ENCODE measurements around the gene FHAD1. TPM values are rescaled to one million over a fixed set of nuclear protein-coding genes. Genes with fewer than 3 reads are reported as not detected.

Gene FHAD1
- total RNA-seq, 1 experiment from 2014 or later: 2.0 TPM

GRCh38 chr1:15205586-15206346 is 41.3 kb upstream of the FHAD1 start:
- Histone ChIP-seq H3K27me3 (replicated peaks; ENCODE audit: insufficient read depth, low read depth, low read length, poor library complexity) (no peaks in the 10 kb centered on the region), H3K9me3 (ENCODE audit: low read depth, low read length, poor library complexity, severe bottlenecking) (no peaks in the 10 kb centered on the region), H3K4me3 (ENCODE audit: low read depth, low read length, poor library complexity, severe bottlenecking) (no peak overlapping the region), H3K4me1 (ENCODE audit: insufficient read depth, low read length, poor library complexity, severe bottlenecking) (peaks cover 1% of the 10 kb centered on the region), H3K27ac (ENCODE audit: low read depth, low read length, poor library complexity, severe bottlenecking) (no peak overlapping the region), H3K36me3 (ENCODE audit: insufficient read depth, low read length, poor library complexity, severe bottlenecking) (no peaks in the 10 kb centered on the region)
- POLR2A ChIA-PET (ENCODE audit: low non-redundant PET): no interaction called here
- BruUV-seq (replicated peaks): no TSS peak
- CTCF ChIA-PET: no interaction called here
- DNase-seq (ENCODE audit: low spot score): no peak
- TF ChIP-seq EZH2 (IDR thresholded peaks at IDR 0.05; ENCODE audit: borderline replicate concordance, low read depth, low read length, poor library complexity, severe bottlenecking): no peak
- TF ChIP-seq CTCF (conservative IDR thresholded peaks at IDR 0.05; ENCODE audit: low read depth, low read length): no peak
- intact Hi-C loops (cut with micrococcal nuclease; ENCODE audit: unreplicated experiment): no loop called here

- no peak for TF ChIP-seq EZH2 (IDR thresholded peaks at IDR 0.05; ENCODE audit: borderline replicate concordance, low read depth, low read length, poor library complexity, severe bottlenecking)
- no peak for TF ChIP-seq CTCF (conservative IDR thresholded peaks at IDR 0.05; ENCODE audit: low read depth, low read length)
- ChIA-PET POLR2A (ENCODE audit: low non-redundant PET) (no interaction called here), CTCF (no interaction called here)
- H3K36me3 ChIP-seq (ENCODE audit: insufficient read depth, low read length, poor library complexity, severe bottlenecking): no peaks in the 10 kb centered on the region
- no peak overlapping the region for H3K4me3 ChIP-seq (ENCODE audit: low read depth, low read length, poor library complexity, severe bottlenecking)
- no TSS peak for BruUV-seq (replicated peaks)
- no peaks in the 10 kb centered on the region for H3K4me1 ChIP-seq (ENCODE audit: insufficient read depth, low read length, poor library complexity, severe bottlenecking)
- intact Hi-C loops (cut with micrococcal nuclease; ENCODE audit: unreplicated experiment): no loop called here
- no peak for DNase-seq (ENCODE audit: low spot score)
- H3K27ac ChIP-seq (ENCODE audit: low read depth, low read length, poor library complexity, severe bottlenecking): no peak overlapping the region
- no peaks in the 10 kb centered on the region for H3K9me3 ChIP-seq (ENCODE audit: low read depth, low read length, poor library complexity, severe bottlenecking)
- no peaks in the 10 kb centered on the region for H3K27me3 ChIP-seq (replicated peaks; ENCODE audit: insufficient read depth, low read depth, low read length, poor library complexity)
These were observed 40.5 kb upstream of the FHAD1 start for GRCh38 chr1:15206418-15207030.

- no peaks in the 10 kb centered on the region for H3K36me3 ChIP-seq (ENCODE audit: insufficient read depth, low read length, poor library complexity, severe bottlenecking)
- CTCF ChIA-PET: no interaction called here
- no peaks in the 10 kb centered on the region for H3K27me3 ChIP-seq (replicated peaks; ENCODE audit: insufficient read depth, low read depth, low read length, poor library complexity)
- intact Hi-C loops (cut with micrococcal nuclease; ENCODE audit: unreplicated experiment): no loop called here
- BruUV-seq (replicated peaks): no TSS peak
- POLR2A ChIA-PET (ENCODE audit: low non-redundant PET): no interaction called here
- DNase-seq (ENCODE audit: low spot score): no peak
- no peak overlapping the region for H3K4me3 ChIP-seq (ENCODE audit: low read depth, low read length, poor library complexity, severe bottlenecking)
- H3K27ac ChIP-seq (ENCODE audit: low read depth, low read length, poor library complexity, severe bottlenecking): no peak overlapping the region
- H3K4me1 ChIP-seq (ENCODE audit: insufficient read depth, low read length, poor library complexity, severe bottlenecking): no peaks in the 10 kb centered on the region
- TF ChIP-seq EZH2 (IDR thresholded peaks at IDR 0.05; ENCODE audit: borderline replicate concordance, low read depth, low read length, poor library complexity, severe bottlenecking): no peak
- no peak for TF ChIP-seq CTCF (conservative IDR thresholded peaks at IDR 0.05; ENCODE audit: low read depth, low read length)
- H3K9me3 ChIP-seq (ENCODE audit: low read depth, low read length, poor library complexity, severe bottlenecking): no peaks in the 10 kb centered on the region
These were observed 39.8 kb upstream of the FHAD1 start for GRCh38 chr1:15207031-15207828.
